SW 1271 (cell line): ENCODE data around the gene FLT1.

Experiments used
- DNase-seq, 2 experiments: peaks; one replicate each; lab custom pipeline; 2025; lab: John Stamatoyannopoulos, UW

Gene FLT1

GRCh38 chr13:28346154-28346553 lies 148.8 kb downstream of the FLT1 start:
- DNase-seq = no peak

GRCh38 chr13:28344163-28344562 lies 150.8 kb downstream of the FLT1 start:
- no peak for DNase-seq

- DNase-seq = no peak
These were observed 152.7 kb downstream of the FLT1 start for GRCh38 chr13:28342251-28342650.

- DNase-seq = no peak
These were observed 154.6 kb downstream of the FLT1 start for GRCh38 chr13:28340272-28340793.

- no peak for DNase-seq
These were observed 155.5 kb downstream of the FLT1 start for GRCh38 chr13:28339419-28339818.

GRCh38 chr13:28338742-28339141 lies 156.2 kb downstream of the FLT1 start:
- no peak for DNase-seq

GRCh38 chr13:28338006-28338574 lies 156.8 kb downstream of the FLT1 start:
- no peak for DNase-seq

- no peak for DNase-seq
These were observed 157.5 kb downstream of the FLT1 start for GRCh38 chr13:28337166-28338005.

- DNase-seq = no peak
These were observed 158.7 kb downstream of the FLT1 start for GRCh38 chr13:28336193-28336657.

GRCh38 chr13:28333204-28333881 lies 161.6 kb downstream of the FLT1 start:
- DNase-seq = no peak

GRCh38 chr13:28329395-28330158 lies 165.4 kb downstream of the FLT1 start:
- peak in 1 of 2 experiments; percentile 14 for DNase-seq

GRCh38 chr13:28328271-28328607 lies 166.7 kb downstream of the FLT1 start:
- no peak for DNase-seq

- DNase-seq = no peak
These were observed 167.3 kb downstream of the FLT1 start for GRCh38 chr13:28327373-28328270.

GRCh38 chr13:28326056-28326455 lies 168.9 kb downstream of the FLT1 start:
- no peak for DNase-seq

GRCh38 chr13:28325022-28325421 lies 169.9 kb downstream of the FLT1 start:
- DNase-seq = no peak

- peak; percentile 19 to 61 for DNase-seq
These were observed 170.6 kb downstream of the FLT1 start for GRCh38 chr13:28324181-28324789.

- no peak for DNase-seq
These were observed 172.5 kb downstream of the FLT1 start for GRCh38 chr13:28322256-28322905.

GRCh38 chr13:28321756-28322155 lies 173.2 kb downstream of the FLT1 start:
- no peak for DNase-seq

GRCh38 chr13:28320884-28321574 lies 173.9 kb downstream of the FLT1 start:
- no peak for DNase-seq
